Endodermal cell (in vitro differentiated cells): ENCODE data around the gene SEMA4G. TPM values are rescaled to one million over a fixed set of nuclear protein-coding genes. Genes with fewer than 3 reads are reported as not detected.
A peak's percentile ranks its signal among the peaks of the same experiment; 100 is the strongest.

Experiments
- DNase-seq: peaks from one replicate; pipeline ENCODE4 v3.0.0-alpha.2; 2017
- H3K27ac ChIP-seq: 2 replicates; pipeline ENCODE4 v1.5.1; 2013; ENCODE audit warnings: mild to moderate bottlenecking, low read depth, low read length, moderate library complexity
- H3K27me3 ChIP-seq: 2 replicates; pipeline ENCODE4 v1.6.1; 2013; ENCODE audit warnings: mild to moderate bottlenecking, low read length, moderate library complexity; ENCODE audit not compliant: insufficient read depth, control insufficient read depth, poor library complexity, severe bottlenecking
- H3K36me3 ChIP-seq: 2 replicates; pipeline ENCODE4 v1.7.0; 2013; ENCODE audit warnings: mild to moderate bottlenecking, low read length, moderate library complexity; ENCODE audit not compliant: control insufficient read depth, insufficient read depth
- H3K4me1 ChIP-seq: one replicate; pipeline ENCODE4 v1.7.0; 2013; ENCODE audit warnings: low read length; ENCODE audit not compliant: control insufficient read depth, insufficient read depth
- H3K4me3 ChIP-seq: 2 replicates; pipeline ENCODE4 v1.5.1; 2013; ENCODE audit warnings: mild to moderate bottlenecking, low read length, moderate library complexity
- H3K9ac ChIP-seq: 2 replicates; pipeline ENCODE4 v1.6.1; 2013; ENCODE audit warnings: mild to moderate bottlenecking, low read length, moderate library complexity; ENCODE audit not compliant: poor library complexity, severe bottlenecking; ENCODE audit errors: extremely low read depth
- H3K9me3 ChIP-seq: 2 replicates; pipeline ENCODE4 v1.6.1; 2013; ENCODE audit warnings: mild to moderate bottlenecking, low read length, moderate library complexity; ENCODE audit not compliant: control insufficient read depth
- H3K27ac Mint-ChIP-seq: 2 replicates; pipeline ENCODE4 v1.8.0; 2020; ENCODE audit warnings: mixed read lengths
- H3K27me3 Mint-ChIP-seq: 2 replicates; pipeline ENCODE4 v1.8.0; 2021; ENCODE audit warnings: mild to moderate bottlenecking, mixed read lengths; ENCODE audit not compliant: insufficient read depth
- H3K36me3 Mint-ChIP-seq: 2 replicates; pipeline ENCODE4 v1.8.0; 2020; ENCODE audit warnings: low read depth, mixed read lengths
- H3K4me1 Mint-ChIP-seq: 2 replicates; pipeline ENCODE4 v1.8.0; 2020; ENCODE audit warnings: mixed read lengths
- H3K4me3 Mint-ChIP-seq: 2 replicates; pipeline ENCODE4 v1.8.0; 2020; ENCODE audit warnings: mild to moderate bottlenecking, moderate library complexity, mixed read lengths
- H3K9me3 Mint-ChIP-seq: 2 replicates; pipeline ENCODE4 v1.8.0; 2020; ENCODE audit warnings: mild to moderate bottlenecking, mixed read lengths
- CTCF ChIP-seq: fragments of 200-600 bp; sonication (generic); conservative IDR thresholded peaks from 2 replicates; pipeline ENCODE4 v1.5.0; 2021; ENCODE audit warnings: antibody characterized with exemption, mild to moderate bottlenecking
- WGBS, 2 experiments: methylation state at CpG; one replicate each; pipeline versions ENCODE4 v1.1.5 to v1.1.7; 2013; ENCODE audit warnings: missing lambda C conversion rate in 2 of 2, mixed read lengths in 1 of 2; ENCODE audit not compliant: insufficient coverage in 1 of 2, insufficient read length in 1 of 2; 5-methylcytosine and 5-hydroxymethylcytosine counted together
- total RNA-seq, 2 donors: library from RNA; stranded (reverse); fragmentation: NEBNext Ultra II Directional in 1 of 2; extraction: Animal tissue kit (Norgen Biotek cat#: 25700) in 1 of 2; gene quantifications; 2 replicates in 1 of 2; 3 replicates in 1 of 2; pipeline ENCODE4 v1.2.1, GENCODE V29; 2021

Gene SEMA4G
- total RNA-seq, 2 donors from 2014 or later, result 20.1 to 36.6 TPM

- no peak for DNase-seq
- Mint-ChIP-seq H3K4me1 (peaks cover 9% of the 10 kb centered on the region), H3K9me3 (no peaks in the 10 kb centered on the region), H3K4me3 (peak overlapping the region; percentile 93), H3K27ac (peak overlapping the region; percentile 93), H3K36me3 (peaks cover 39% of the 10 kb centered on the region), H3K27me3 (no peaks in the 10 kb centered on the region)
- no peaks in the 10 kb centered on the region for H3K4me1 ChIP-seq
- TF ChIP-seq CTCF, result no peak
- no peak overlapping the region for H3K27ac ChIP-seq
- H3K4me3 ChIP-seq, result peak overlapping the region; percentile 92
- H3K9ac ChIP-seq, result peak overlapping the region; percentile 60
- WGBS, 2 experiments, result 68% methylated on average over 9 to 10 of the region's 10 CpGs
- H3K36me3 ChIP-seq, result peaks cover 40% of the 10 kb centered on the region
- no peaks in the 10 kb centered on the region for H3K27me3 ChIP-seq
- H3K9me3 ChIP-seq, result no peaks in the 10 kb centered on the region
Observed at GRCh38 chr10:100988166-100988565, 18.9 kb downstream of the SEMA4G start.

GRCh38 chr10:100989088-100989487, 19.8 kb downstream of the SEMA4G start:
- Histone ChIP-seq H3K36me3 (peaks cover 49% of the 10 kb centered on the region), H3K9ac (no peak overlapping the region), H3K4me3 (no peak overlapping the region), H3K4me1 (no peaks in the 10 kb centered on the region), H3K9me3 (no peaks in the 10 kb centered on the region), H3K27ac (no peak overlapping the region), H3K27me3 (no peaks in the 10 kb centered on the region)
- no peaks in the 10 kb centered on the region for H3K9me3 Mint-ChIP-seq
- H3K27me3 Mint-ChIP-seq, result no peaks in the 10 kb centered on the region
- peaks cover 11% of the 10 kb centered on the region for H3K4me1 Mint-ChIP-seq
- no peak for TF ChIP-seq CTCF
- peaks cover 40% of the 10 kb centered on the region for H3K36me3 Mint-ChIP-seq
- 93 to 96% methylated on average over 20 to 21 of the region's 21 CpGs for WGBS, 2 experiments
- H3K27ac Mint-ChIP-seq, result no peak overlapping the region
- no peak for DNase-seq
- H3K4me3 Mint-ChIP-seq, result no peak overlapping the region

- Histone ChIP-seq H3K4me3 (no peak overlapping the region), H3K9me3 (no peaks in the 10 kb centered on the region), H3K36me3 (peaks cover 37% of the 10 kb centered on the region), H3K4me1 (peaks cover 3% of the 10 kb centered on the region), H3K9ac (no peak overlapping the region), H3K27ac (no peak overlapping the region), H3K27me3 (no peaks in the 10 kb centered on the region)
- Mint-ChIP-seq H3K9me3 (no peaks in the 10 kb centered on the region), H3K27ac (peak overlapping the region; percentile 88), H3K4me1 (peaks cover 32% of the 10 kb centered on the region), H3K36me3 (peaks cover 31% of the 10 kb centered on the region), H3K4me3 (no peak overlapping the region), H3K27me3 (no peaks in the 10 kb centered on the region)
- peak; percentile 78 for DNase-seq
- WGBS, 2 experiments, result 73 to 86% methylated on average over 7 to 10 of the region's 10 CpGs
- TF ChIP-seq CTCF, result peak; percentile 81
Observed at GRCh38 chr10:100993986-100994708, 24.8 kb downstream of the SEMA4G start.
